Measurements from ENCODE around the gene BRSK2.

BRSK2 gene

DNA sequence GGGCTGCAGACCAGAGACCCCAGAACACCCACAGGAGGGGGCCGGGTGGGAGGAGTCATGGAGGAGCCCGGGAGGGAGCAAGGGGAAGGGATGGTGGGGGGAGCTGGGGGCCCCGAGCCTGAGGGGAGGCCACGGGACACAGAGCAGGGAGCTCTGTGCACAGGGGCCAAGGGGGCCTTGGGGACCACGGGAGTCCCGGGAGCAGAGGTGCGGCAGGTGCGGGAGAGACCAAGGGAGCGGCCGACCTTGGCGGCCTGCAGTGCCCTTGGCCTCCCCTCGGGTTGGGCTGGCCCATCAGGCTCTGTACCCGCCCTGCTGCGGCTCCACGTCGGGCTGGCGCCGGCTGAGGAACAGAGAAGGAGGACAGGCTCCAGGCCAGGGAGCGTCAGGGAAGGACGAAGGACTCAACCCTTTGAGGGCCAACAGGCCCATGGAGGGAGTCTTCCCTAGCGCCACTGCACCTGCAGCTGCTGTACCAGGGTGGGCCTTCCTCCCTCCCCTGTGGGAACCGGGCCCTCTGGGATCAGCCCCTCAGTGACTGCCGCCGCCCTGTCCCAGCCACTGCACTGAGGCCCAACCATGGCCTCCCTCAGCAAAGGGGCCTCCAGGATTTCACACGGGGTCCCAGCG is 17.8 kb upstream of the BRSK2 start:
- DNase-seq (ENCODE audit: low read depth), result no peak
- H3K4me3 ChIP-seq (ENCODE audit: low read length), result no peak overlapping the region
- TF ChIP-seq, protein P1, sequence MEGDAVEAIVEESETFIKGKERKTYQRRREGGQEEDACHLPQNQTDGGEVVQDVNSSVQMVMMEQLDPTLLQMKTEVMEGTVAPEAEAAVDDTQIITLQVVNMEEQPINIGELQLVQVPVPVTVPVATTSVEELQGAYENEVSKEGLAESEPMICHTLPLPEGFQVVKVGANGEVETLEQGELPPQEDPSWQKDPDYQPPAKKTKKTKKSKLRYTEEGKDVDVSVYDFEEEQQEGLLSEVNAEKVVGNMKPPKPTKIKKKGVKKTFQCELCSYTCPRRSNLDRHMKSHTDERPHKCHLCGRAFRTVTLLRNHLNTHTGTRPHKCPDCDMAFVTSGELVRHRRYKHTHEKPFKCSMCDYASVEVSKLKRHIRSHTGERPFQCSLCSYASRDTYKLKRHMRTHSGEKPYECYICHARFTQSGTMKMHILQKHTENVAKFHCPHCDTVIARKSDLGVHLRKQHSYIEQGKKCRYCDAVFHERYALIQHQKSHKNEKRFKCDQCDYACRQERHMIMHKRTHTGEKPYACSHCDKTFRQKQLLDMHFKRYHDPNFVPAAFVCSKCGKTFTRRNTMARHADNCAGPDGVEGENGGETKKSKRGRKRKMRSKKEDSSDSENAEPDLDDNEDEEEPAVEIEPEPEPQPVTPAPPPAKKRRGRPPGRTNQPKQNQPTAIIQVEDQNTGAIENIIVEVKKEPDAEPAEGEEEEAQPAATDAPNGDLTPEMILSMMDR (IDR thresholded peaks at IDR 0.05; ENCODE audit: insufficient read depth, low read depth, low read length, missing control alignments), result no peak

DNA sequence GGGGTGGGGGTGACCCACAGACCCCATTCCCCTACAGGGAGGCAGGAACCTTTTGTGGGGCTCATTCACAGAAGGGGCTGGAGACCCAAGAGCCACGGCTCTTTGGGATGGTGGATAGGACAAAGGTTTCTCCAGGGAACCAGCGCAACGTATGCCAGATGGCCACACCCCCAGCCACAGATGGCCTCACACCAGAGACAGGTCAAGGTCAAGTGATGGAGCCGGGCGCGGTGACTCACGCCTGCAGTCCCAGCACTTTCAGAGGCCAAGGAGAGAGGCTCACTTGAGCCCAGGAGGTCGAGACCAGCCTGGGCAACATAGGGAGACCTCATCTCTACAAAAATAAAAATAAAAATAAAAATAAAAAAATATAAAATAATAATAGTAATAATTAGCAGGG is 17.1 kb upstream of the BRSK2 start:
- DNase-seq (ENCODE audit: low read depth), result no peak
- H3K4me3 ChIP-seq (ENCODE audit: low read length), result no peak overlapping the region
- TF ChIP-seq, protein P1 (IDR thresholded peaks at IDR 0.05; ENCODE audit: insufficient read depth, low read depth, low read length, missing control alignments), result no peak

DNA sequence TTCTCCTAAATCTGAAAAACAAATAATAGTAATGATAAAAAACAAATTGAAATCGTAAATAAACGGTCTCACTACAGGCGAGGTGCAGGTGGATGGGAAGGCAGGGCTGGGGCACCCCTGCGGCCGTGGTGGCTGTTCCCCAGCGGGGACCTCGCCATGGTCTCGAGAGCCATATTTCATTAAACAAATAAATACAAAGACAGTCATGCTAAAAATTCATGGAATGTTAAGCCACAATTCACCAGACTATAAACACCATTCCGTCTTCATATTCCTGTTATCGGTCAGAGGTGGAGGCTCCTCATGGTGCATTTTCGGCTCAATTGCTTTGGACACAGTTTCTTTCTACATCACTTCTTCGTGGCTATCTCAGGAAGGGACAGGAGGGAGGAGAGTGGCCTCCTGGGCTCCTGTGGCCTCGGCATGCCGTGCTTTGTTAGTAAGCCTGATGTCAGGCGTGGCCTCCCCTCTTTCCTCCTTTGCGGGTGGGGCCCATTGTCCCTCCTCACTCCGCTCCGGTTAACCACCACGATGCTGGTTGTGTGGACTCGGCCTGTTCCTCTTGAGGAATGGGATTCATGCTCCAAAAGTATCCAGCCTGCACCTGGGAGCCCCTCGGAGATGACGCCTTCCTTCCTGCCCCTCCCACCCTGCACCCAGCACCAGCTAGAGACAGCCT is 16.1 kb upstream of the BRSK2 start:
- no peak overlapping the region for H3K4me3 ChIP-seq (ENCODE audit: low read length)
- no peak for DNase-seq (ENCODE audit: low read depth)
- TF ChIP-seq, protein P1 (IDR thresholded peaks at IDR 0.05; ENCODE audit: insufficient read depth, low read depth, low read length, missing control alignments), result no peak

DNA sequence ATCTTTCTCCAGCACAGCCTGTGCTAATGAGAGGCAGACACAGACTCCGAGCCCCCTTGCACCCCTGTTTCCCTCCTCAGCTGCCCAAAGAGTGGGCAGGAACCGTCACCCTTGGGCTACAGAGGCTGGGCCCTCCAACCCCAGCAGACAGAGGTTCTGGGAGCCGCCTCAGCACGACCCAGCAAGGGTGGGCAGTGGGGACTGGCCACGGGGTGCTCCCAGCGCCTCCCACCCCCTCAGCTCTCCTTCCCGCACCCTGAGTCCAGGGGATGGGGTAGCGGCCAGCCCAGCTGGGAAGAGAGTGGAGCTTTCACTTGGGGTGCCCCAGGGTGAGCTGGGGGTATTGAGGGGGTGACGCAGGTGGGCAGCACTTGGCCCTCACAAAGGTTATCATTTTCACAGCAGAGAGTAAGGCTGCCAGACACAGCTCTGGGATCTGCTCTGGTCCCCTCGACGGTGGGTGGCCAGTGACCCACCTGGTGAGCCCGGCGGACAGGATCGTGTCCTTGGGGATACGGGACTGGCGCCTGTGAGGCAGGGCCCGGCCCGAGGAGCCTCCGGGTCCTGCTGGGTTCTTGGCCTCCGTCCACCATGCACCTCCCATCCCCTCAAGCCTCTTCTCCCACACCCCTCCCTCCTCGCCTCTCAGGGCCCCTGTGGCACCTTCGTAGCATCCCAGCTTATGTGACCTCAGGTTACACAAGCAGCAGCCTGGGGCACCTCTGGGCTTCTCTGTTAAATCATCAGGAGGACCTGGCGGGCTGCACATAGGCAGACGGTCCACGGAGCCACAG is 14.4 kb upstream of the BRSK2 start:
- TF ChIP-seq, protein P1 (IDR thresholded peaks at IDR 0.05; ENCODE audit: insufficient read depth, low read depth, low read length, missing control alignments), result no peak
- DNase-seq (ENCODE audit: low read depth), result no peak
- H3K4me3 ChIP-seq (ENCODE audit: low read length), result no peak overlapping the region

DNA sequence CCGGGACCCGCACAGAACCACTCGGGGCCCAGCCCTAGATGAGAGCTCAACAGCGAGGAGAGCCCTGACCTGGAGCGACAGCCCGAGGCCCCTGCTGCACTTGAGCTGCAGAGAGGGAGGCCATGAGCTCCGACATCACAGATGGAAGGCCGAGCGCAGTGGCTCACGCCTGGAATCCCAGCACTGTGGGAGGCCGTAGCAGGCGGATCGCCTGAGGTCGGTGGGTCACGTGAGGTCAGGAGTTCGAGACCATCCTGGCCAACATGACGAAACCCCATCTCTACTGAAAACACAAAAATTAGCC is 13.8 kb upstream of the BRSK2 start:
- TF ChIP-seq, protein P1 (IDR thresholded peaks at IDR 0.05; ENCODE audit: insufficient read depth, low read depth, low read length, missing control alignments), result no peak
- no peak overlapping the region for H3K4me3 ChIP-seq (ENCODE audit: low read length)
- DNase-seq (ENCODE audit: low read depth), result no peak

DNA sequence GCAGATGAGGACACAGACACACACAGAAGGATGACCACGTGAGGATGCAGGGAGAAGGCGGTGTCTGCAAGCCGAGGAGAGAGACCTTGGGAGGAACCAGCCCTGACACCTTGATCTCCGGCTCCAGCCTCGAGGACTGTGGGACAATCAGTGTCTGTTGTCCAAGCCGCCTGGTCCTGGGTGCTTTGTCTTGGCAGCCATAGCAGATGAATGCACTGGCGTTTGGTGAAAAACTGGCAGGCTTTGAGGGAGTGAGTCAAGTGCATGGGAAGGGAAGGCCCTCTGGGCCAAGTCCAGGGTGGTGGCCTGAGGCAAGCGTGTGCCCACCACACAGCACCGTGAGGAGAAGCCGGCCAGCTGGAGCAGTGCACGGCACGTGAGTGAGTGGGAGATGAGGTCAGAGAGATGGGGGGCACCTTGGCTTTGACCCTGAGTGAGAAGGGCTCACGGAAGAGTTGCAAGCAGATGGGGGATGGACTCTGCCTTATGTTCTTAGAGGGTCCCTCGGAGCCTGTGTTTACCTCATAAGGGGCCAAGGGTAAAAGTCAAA is 12.4 kb upstream of the BRSK2 start:
- TF ChIP-seq, protein P1 (IDR thresholded peaks at IDR 0.05; ENCODE audit: insufficient read depth, low read depth, low read length, missing control alignments), result no peak
- no peak for DNase-seq (ENCODE audit: low read depth)

More for the DNA sequence above, 12.4 kb upstream of the BRSK2 start:
- no peak overlapping the region for H3K4me3 ChIP-seq (ENCODE audit: low read length)

Measured in epithelial cell of esophagus (primary cell).